Immature natural killer cell (primary cell): ENCODE measurements around the gene IFITM5. TPM values are rescaled to one million over a fixed set of nuclear protein-coding genes. Genes with fewer than 3 reads are reported as not detected.
A peak's percentile ranks its signal among the peaks of the same experiment; 100 is the strongest.
"Not testable (repeated sequence)": the region's sequence is repeated elsewhere in the genome, so short reads cannot be mapped to it uniquely, and the experiment has no call there.

ENCODE experiments used
- DNase-seq, 3 donors: peaks; one replicate each; pipeline ENCODE4 v3.0.0; 2022; ENCODE audit warnings: mixed read lengths in 1 of 3
- H3K27ac Mint-ChIP-seq, 6 donors: one replicate each; pipeline ENCODE4 v1.8.0; 2020; ENCODE audit warnings: mixed read lengths in 6 of 6, mild to moderate bottlenecking in 5 of 6, inconsistent platforms in 4 of 6, moderate library complexity in 3 of 6
- H3K27me3 Mint-ChIP-seq, 3 donors: one replicate each; pipeline ENCODE4 v1.8.0; 2020 to 2021; ENCODE audit warnings: low read depth in 3 of 3, mild to moderate bottlenecking in 3 of 3, mixed read lengths in 3 of 3, moderate library complexity in 3 of 3, inconsistent platforms in 1 of 3
- H3K36me3 Mint-ChIP-seq, 3 donors: one replicate each; pipeline ENCODE4 v1.8.0; 2020; ENCODE audit warnings: mixed read lengths in 3 of 3, inconsistent platforms in 2 of 3, mild to moderate bottlenecking in 2 of 3
- H3K4me1 Mint-ChIP-seq, 2 donors: one replicate each; pipeline ENCODE4 v1.8.0; 2020; ENCODE audit warnings: inconsistent platforms in 2 of 2, mild to moderate bottlenecking in 2 of 2, mixed read lengths in 2 of 2, moderate library complexity in 1 of 2
- H3K4me3 Mint-ChIP-seq, 5 donors: one replicate each; pipeline ENCODE4 v1.8.0; 2020; ENCODE audit warnings: mild to moderate bottlenecking in 5 of 5, mixed read lengths in 5 of 5, inconsistent platforms in 3 of 5, moderate library complexity in 3 of 5
- H3K9me3 Mint-ChIP-seq, 6 donors: one replicate each; pipeline ENCODE4 v1.8.0; 2020; ENCODE audit warnings: mild to moderate bottlenecking in 6 of 6, mixed read lengths in 6 of 6, inconsistent platforms in 4 of 6, moderate library complexity in 3 of 6
- polyA plus RNA-seq, 3 donors: library from polyadenylated mRNA; unstranded; fragments of 300-500 nt; fragmentation: Illumina TruSeq; gene quantifications; one replicate each; pipeline ENCODE4 v1.2.3, GENCODE V29; 2021

The IFITM5 gene
- polyA plus RNA-seq, 3 donors from 2014 or later: not detected

GRCh38 chr11:279040-279965 lies 20.0 kb downstream of the IFITM5 start:
- H3K4me1 Mint-ChIP-seq: peaks cover 46 to 57% of the 10 kb centered on the region in 2 donors
- DNase-seq: no peak
- H3K27me3 Mint-ChIP-seq: peaks cover 10 to 20% (median 10%) of the 10 kb centered on the region in 3 donors

GRCh38 chr11:278001-278951 lies 21.1 kb downstream of the IFITM5 start, which contains the start of gene NLRP6:
Gene NLRP6, plus strand, starts transcription at chr11:278407. Its CDS starts 163 bp downstream, at chr11:278570.
- Mint-ChIP-seq H3K27me3 (peaks cover 7 to 20% (median 8%) of the 10 kb centered on the region in 3 donors), H3K36me3 (peaks cover 4 to 9% (median 4%) of the 10 kb centered on the region in 3 donors), H3K9me3 (no peaks in the 10 kb centered on the region), H3K27ac (peak within 1 kb of the TSS; percentile 34 to 91 (median 79)), H3K4me3 (peak within 1 kb of the TSS; percentile 38 to 75 (median 70)), H3K4me1 (peaks cover 43 to 51% of the 10 kb centered on the region in 2 donors)
- no peak for DNase-seq

More at GRCh38 chr11:279040-279965, 20.0 kb downstream of the IFITM5 start:
- Mint-ChIP-seq H3K4me3 (peak overlapping the region; percentile 38 to 75 (median 70)), H3K36me3 (peaks cover 4 to 9% (median 4%) of the 10 kb centered on the region in 3 donors), H3K9me3 (no peaks in the 10 kb centered on the region), H3K27ac (peak overlapping the region in 3 of 6 donors; percentile 34 to 81 (median 80))

- Mint-ChIP-seq H3K9me3 (no peaks in the 10 kb centered on the region), H3K36me3 (peaks cover 0 to 4% (median 0%) of the 10 kb centered on the region in 3 donors), H3K27me3 (peaks cover 5 to 16% (median 7%) of the 10 kb centered on the region in 3 donors), H3K4me3 (no peak overlapping the region), H3K27ac (peak overlapping the region in 1 of 6 donors; percentile 54), H3K4me1 (peaks cover 27 to 31% of the 10 kb centered on the region in 2 donors)
- DNase-seq: no peak
Measured at GRCh38 chr11:276219-276618, 23.1 kb downstream of the IFITM5 start.

GRCh38 chr11:272931-273198 lies 26.5 kb downstream of the IFITM5 start:
- peaks cover 38% of the 10 kb centered on the region in 2 donors for H3K4me1 Mint-ChIP-seq
- DNase-seq: no peak
- peak overlapping the region in 2 of 6 donors; percentile 26 to 69 for H3K27ac Mint-ChIP-seq
- H3K36me3 Mint-ChIP-seq: peaks cover 0 to 4% (median 0%) of the 10 kb centered on the region in 3 donors
- H3K4me3 Mint-ChIP-seq: no peak overlapping the region
- H3K9me3 Mint-ChIP-seq: no peaks in the 10 kb centered on the region
- H3K27me3 Mint-ChIP-seq: peaks cover 21 to 25% (median 23%) of the 10 kb centered on the region in 3 donors

GRCh38 chr11:272195-272930 lies 27.0 kb downstream of the IFITM5 start:
- Mint-ChIP-seq H3K27me3 (peaks cover 23 to 28% (median 27%) of the 10 kb centered on the region in 3 donors), H3K36me3 (peaks cover 0 to 4% (median 0%) of the 10 kb centered on the region in 3 donors), H3K4me1 (peaks cover 37 to 38% of the 10 kb centered on the region in 2 donors), H3K27ac (peak overlapping the region in 3 of 6 donors; percentile 36 to 85 (median 69)), H3K9me3 (no peaks in the 10 kb centered on the region), H3K4me3 (no peak overlapping the region)
- no peak for DNase-seq

- Mint-ChIP-seq H3K27ac (peak overlapping the region in 2 of 6 donors; percentile 47 to 69), H3K36me3 (no peaks in the 10 kb centered on the region), H3K27me3 (peaks cover 26 to 34% (median 28%) of the 10 kb centered on the region in 3 donors), H3K9me3 (no peaks in the 10 kb centered on the region), H3K4me1 (peaks cover 34 to 39% of the 10 kb centered on the region in 2 donors), H3K4me3 (no peak overlapping the region)
- no peak for DNase-seq
Measured at GRCh38 chr11:271319-271715, 28.0 kb downstream of the IFITM5 start.

- no peak for DNase-seq
- Mint-ChIP-seq H3K27ac (peak overlapping the region; percentile 85 to 100 (median 96)), H3K9me3 (no peaks in the 10 kb centered on the region), H3K4me3 (no peak overlapping the region), H3K27me3 (peaks cover 26 to 34% (median 28%) of the 10 kb centered on the region in 3 donors), H3K36me3 (no peaks in the 10 kb centered on the region), H3K4me1 (peaks cover 34 to 39% of the 10 kb centered on the region in 2 donors)
Measured at GRCh38 chr11:270451-271318, 28.6 kb downstream of the IFITM5 start.

- Mint-ChIP-seq H3K9me3 (no peaks in the 10 kb centered on the region), H3K4me3 (peak overlapping the region; percentile 79 to 94 (median 84)), H3K36me3 (no peaks in the 10 kb centered on the region), H3K4me1 (peaks cover 34 to 39% of the 10 kb centered on the region in 2 donors), H3K27ac (peak overlapping the region; percentile 95 to 100 (median 96)), H3K27me3 (peaks cover 26 to 34% (median 28%) of the 10 kb centered on the region in 3 donors)
- DNase-seq: peak; percentile 78 to 85 (median 82)
Measured at GRCh38 chr11:269146-269890, 30.0 kb downstream of the IFITM5 start.

- not testable (repeated sequence) for H3K9me3 Mint-ChIP-seq, H3K36me3 Mint-ChIP-seq
- Mint-ChIP-seq H3K4me3 (peak overlapping the region; percentile 79 to 94 (median 84)), H3K27me3 (peaks cover 26 to 34% (median 28%) of the 10 kb centered on the region in 3 donors), H3K4me1 (peaks cover 34 to 39% of the 10 kb centered on the region in 2 donors), H3K27ac (peak overlapping the region; percentile 95 to 100 (median 96))
- DNase-seq: peak; percentile 88 to 91 (median 91)
Measured at GRCh38 chr11:268716-269145, 30.6 kb downstream of the IFITM5 start.

GRCh38 chr11:267491-267994 lies 31.8 kb downstream of the IFITM5 start:
- Mint-ChIP-seq H3K9me3 (no peaks in the 10 kb centered on the region), H3K27me3 (peaks cover 26 to 32% (median 28%) of the 10 kb centered on the region in 3 donors), H3K4me3 (peak overlapping the region; percentile 79 to 94 (median 84)), H3K4me1 (peaks cover 34 to 39% of the 10 kb centered on the region in 2 donors), H3K27ac (peak overlapping the region; percentile 95 to 100 (median 96)), H3K36me3 (no peaks in the 10 kb centered on the region)
- DNase-seq: peak; percentile 66 to 73 (median 73)

- DNase-seq: peak; percentile 48 to 60 (median 57)
- no peaks in the 10 kb centered on the region for H3K9me3 Mint-ChIP-seq
- peak overlapping the region; percentile 83 to 97 (median 94) for H3K27ac Mint-ChIP-seq
- H3K36me3 Mint-ChIP-seq: no peaks in the 10 kb centered on the region
- H3K4me3 Mint-ChIP-seq: peak overlapping the region; percentile 71 to 80 (median 73)
- peaks cover 34 to 37% of the 10 kb centered on the region in 2 donors for H3K4me1 Mint-ChIP-seq
- H3K27me3 Mint-ChIP-seq: peaks cover 26 to 32% (median 28%) of the 10 kb centered on the region in 3 donors
Measured at GRCh38 chr11:266676-267439, 32.5 kb downstream of the IFITM5 start.
